Measurements from ENCODE around the gene EPS8. TPM values are rescaled to one million over a fixed set of nuclear protein-coding genes. Genes with fewer than 3 reads are reported as not detected.

EPS8 gene
- total RNA-seq, 1 donor: 100 TPM

GRCh38 chr12:15603474-15604085, 185.6 kb downstream of the EPS8 start:
- no peak for TF ChIP-seq CTCF (IDR thresholded peaks at IDR 0.05; ENCODE audit: insufficient read depth, low read depth, low read length)
- peak; percentile 99 for DNase-seq (ENCODE audit: low read depth)
- H3K4me3 ChIP-seq (ENCODE audit: low read depth, low read length): no peak overlapping the region

- H3K4me3 ChIP-seq (ENCODE audit: low read depth, low read length): no peak overlapping the region
- no peak for DNase-seq (ENCODE audit: low read depth)
- no peak for TF ChIP-seq CTCF (IDR thresholded peaks at IDR 0.05; ENCODE audit: insufficient read depth, low read depth, low read length)
Observed at GRCh38 chr12:15602051-15602672, 187.0 kb downstream of the EPS8 start.

- H3K4me3 ChIP-seq (ENCODE audit: low read depth, low read length): no peak overlapping the region
- TF ChIP-seq CTCF (IDR thresholded peaks at IDR 0.05; ENCODE audit: insufficient read depth, low read depth, low read length): no peak
- DNase-seq (ENCODE audit: low read depth): peak; percentile 66
Observed at GRCh38 chr12:15601210-15601800, 187.9 kb downstream of the EPS8 start.

GRCh38 chr12:15600223-15600935, 188.8 kb downstream of the EPS8 start:
- no peak for TF ChIP-seq CTCF (IDR thresholded peaks at IDR 0.05; ENCODE audit: insufficient read depth, low read depth, low read length)
- no peak overlapping the region for H3K4me3 ChIP-seq (ENCODE audit: low read depth, low read length)
- DNase-seq (ENCODE audit: low read depth): no peak

DNA sequence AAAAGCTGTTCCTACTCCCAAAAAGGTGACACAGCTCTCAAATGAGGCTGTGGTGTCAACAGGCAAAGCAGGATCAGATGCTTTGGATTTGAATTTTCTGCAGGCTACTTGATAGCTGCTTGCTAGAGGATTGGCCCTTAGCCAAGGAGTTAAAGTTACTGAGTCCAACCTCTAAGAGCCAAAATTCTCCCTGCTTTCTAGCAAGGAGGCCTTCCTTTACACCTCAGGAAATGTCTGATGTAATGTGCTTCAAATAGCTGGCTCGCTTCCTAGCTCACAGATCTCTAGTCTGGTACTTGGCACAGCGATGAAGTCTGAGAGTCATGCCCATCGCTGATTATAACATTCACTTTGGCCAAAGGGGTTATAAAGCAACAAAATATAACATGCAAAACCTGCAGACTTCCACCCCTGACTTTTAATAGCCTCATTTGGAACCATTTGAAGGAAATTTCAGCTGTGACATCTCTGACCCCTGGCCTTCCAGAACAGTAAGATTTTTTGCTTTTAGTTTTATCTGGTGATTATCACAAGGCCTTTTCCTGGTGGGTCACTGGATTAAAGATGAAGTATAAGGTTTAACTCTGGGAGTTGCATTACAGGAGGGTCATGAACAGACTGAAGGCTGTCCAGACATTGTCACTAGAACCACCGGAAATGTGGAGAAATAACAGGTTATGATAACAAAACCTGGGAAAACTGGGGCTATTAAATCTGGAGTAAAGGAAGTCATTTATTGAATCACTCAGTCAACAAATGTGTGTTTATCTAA, 189.7 kb downstream of the EPS8 start:
- DNase-seq (ENCODE audit: low read depth): peak; percentile 83
- H3K4me3 ChIP-seq (ENCODE audit: low read depth, low read length): no peak overlapping the region
- TF ChIP-seq CTCF (IDR thresholded peaks at IDR 0.05; ENCODE audit: insufficient read depth, low read depth, low read length): no peak

DNA sequence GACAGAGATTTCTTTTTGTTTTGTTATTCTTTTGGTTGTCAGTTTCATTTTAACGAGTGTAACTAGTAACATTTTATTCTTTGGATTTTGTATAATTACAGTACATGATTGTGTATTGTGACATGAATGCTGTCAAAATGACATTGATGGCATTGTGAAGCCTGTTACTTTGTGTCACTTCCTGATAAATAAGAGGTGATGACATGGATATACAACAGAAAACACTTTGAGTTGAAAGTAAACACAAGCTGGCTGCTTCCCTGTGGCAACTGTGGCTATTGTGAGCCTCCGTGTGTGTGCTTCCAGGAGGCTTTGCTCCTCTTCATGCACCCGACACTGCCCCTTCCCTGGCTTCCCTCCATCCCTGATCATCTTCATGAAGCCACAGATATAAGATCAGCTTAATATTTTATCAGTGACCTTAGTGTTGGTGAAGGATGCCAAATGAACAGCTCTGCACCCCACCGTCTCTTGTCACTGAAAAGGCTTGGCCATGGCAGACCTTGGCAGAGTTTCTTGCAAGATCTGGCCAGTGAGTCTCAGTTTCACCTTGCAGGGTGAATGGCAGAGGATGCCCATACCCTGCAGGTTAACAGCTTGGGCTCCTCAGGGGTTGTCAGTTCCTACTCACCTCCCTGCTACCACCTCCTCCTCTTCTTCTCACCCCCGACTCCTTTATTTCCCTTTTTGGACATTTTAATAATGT, 191.9 kb downstream of the EPS8 start:
- no peak overlapping the region for H3K4me3 ChIP-seq (ENCODE audit: low read depth, low read length)
- DNase-seq (ENCODE audit: low read depth): no peak
- no peak for TF ChIP-seq CTCF (IDR thresholded peaks at IDR 0.05; ENCODE audit: insufficient read depth, low read depth, low read length)
